ENCODE data around the gene AOAH. TPM values are rescaled to one million over a fixed set of nuclear protein-coding genes. Genes with fewer than 3 reads are reported as not detected.
"Not testable (repeated sequence)": the region's sequence is repeated elsewhere in the genome, so short reads cannot be mapped to it uniquely, and the experiment has no call there.

AOAH gene
- total RNA-seq, 1 donor from 2014 or later = not detected

DNA sequence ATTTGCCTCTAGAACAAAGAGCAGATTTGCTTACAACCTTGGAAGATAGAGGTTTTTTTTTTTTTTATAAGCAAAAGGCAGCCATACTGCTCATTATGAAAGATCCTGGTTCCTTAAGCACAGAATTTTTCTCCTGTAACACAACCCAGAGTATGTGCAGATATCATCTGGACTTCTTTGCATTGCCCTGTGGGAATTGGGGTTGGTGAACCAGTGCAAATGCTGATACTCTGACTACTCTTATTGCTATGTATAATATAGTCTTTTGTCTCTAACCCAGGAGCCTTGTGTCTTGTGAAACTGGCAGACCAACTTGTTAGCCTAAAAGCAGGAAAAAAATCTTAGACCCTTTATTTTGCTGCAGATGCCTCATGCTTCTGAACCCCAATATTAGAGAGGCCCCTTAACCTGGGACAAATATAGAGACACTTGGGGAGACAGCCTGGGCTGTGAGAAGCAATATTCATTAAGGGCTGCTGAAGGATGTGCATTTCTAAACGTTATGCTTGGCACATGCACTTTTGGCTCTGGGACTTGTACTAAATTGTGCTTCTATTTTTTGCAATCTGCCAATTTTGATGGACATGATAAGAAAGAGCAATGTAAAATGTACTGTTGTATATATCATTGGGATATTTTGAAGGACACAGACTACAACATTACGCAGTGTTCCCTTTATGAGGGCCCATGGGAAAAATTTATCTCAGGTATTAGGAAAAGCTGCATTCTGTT lies 255.8 kb downstream of the AOAH start:
- Mint-ChIP-seq H3K4me3 (ENCODE audit: unreplicated experiment) (no peak overlapping the region), H3K4me1 (ENCODE audit: unreplicated experiment) (peaks cover 25% of the 10 kb centered on the region), H3K27me3 (ENCODE audit: unreplicated experiment) (peaks cover 5% of the 10 kb centered on the region), H3K27ac (ENCODE audit: unreplicated experiment) (no peak overlapping the region), H3K9me3 (ENCODE audit: unreplicated experiment) (peaks cover 3% of the 10 kb centered on the region), H3K36me3 (ENCODE audit: unreplicated experiment) (no peaks in the 10 kb centered on the region)
- TF ChIP-seq, protein P1, sequence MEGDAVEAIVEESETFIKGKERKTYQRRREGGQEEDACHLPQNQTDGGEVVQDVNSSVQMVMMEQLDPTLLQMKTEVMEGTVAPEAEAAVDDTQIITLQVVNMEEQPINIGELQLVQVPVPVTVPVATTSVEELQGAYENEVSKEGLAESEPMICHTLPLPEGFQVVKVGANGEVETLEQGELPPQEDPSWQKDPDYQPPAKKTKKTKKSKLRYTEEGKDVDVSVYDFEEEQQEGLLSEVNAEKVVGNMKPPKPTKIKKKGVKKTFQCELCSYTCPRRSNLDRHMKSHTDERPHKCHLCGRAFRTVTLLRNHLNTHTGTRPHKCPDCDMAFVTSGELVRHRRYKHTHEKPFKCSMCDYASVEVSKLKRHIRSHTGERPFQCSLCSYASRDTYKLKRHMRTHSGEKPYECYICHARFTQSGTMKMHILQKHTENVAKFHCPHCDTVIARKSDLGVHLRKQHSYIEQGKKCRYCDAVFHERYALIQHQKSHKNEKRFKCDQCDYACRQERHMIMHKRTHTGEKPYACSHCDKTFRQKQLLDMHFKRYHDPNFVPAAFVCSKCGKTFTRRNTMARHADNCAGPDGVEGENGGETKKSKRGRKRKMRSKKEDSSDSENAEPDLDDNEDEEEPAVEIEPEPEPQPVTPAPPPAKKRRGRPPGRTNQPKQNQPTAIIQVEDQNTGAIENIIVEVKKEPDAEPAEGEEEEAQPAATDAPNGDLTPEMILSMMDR (IDR thresholded peaks at IDR 0.05) = no peak
- DNase-seq (ENCODE audit: extremely low spot score, unreplicated experiment) = no peak

DNA sequence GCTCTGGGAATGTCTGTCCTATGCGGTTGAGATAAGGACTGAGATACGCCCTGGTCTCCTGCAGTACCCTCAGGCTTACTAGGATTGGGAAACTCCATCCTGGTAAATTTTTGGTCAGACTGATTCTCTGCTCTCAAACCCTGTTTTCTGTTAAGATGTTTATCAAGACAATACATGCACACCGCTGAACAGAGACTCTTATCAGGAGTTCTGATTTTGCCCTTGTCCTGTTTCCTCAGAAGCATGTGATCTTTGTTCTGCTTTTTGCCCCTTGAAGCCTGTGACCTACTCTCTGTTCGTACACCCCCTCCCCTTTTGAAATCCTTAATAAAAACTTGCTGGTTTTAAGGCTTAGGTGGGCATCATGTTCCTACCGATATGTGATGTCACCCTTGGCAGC lies 258.3 kb downstream of the AOAH start:
- peaks cover 22% of the 10 kb centered on the region for H3K4me1 Mint-ChIP-seq (ENCODE audit: unreplicated experiment)
- H3K4me3 Mint-ChIP-seq (ENCODE audit: unreplicated experiment); H3K27me3 Mint-ChIP-seq (ENCODE audit: unreplicated experiment); H3K36me3 Mint-ChIP-seq (ENCODE audit: unreplicated experiment); DNase-seq (ENCODE audit: extremely low spot score, unreplicated experiment); H3K9me3 Mint-ChIP-seq (ENCODE audit: unreplicated experiment); H3K27ac Mint-ChIP-seq (ENCODE audit: unreplicated experiment): not testable (repeated sequence)

GRCh38 chr7:36464271-36464670 lies 260.0 kb downstream of the AOAH start:
- no peak for DNase-seq (ENCODE audit: extremely low spot score, unreplicated experiment)
- peaks cover 3% of the 10 kb centered on the region for H3K9me3 Mint-ChIP-seq (ENCODE audit: unreplicated experiment)
- no peak overlapping the region for H3K4me3 Mint-ChIP-seq (ENCODE audit: unreplicated experiment)
- TF ChIP-seq, protein P1 (IDR thresholded peaks at IDR 0.05) = no peak
- peaks cover 13% of the 10 kb centered on the region for H3K4me1 Mint-ChIP-seq (ENCODE audit: unreplicated experiment)
- peaks cover 3% of the 10 kb centered on the region for H3K36me3 Mint-ChIP-seq (ENCODE audit: unreplicated experiment)
- peaks cover 8% of the 10 kb centered on the region for H3K27me3 Mint-ChIP-seq (ENCODE audit: unreplicated experiment)
- no peak overlapping the region for H3K27ac Mint-ChIP-seq (ENCODE audit: unreplicated experiment)
